Measurements from ENCODE around the gene PLB1. TPM values are rescaled to one million over a fixed set of nuclear protein-coding genes. Genes with fewer than 3 reads are reported as not detected.

Gene PLB1
- polyA plus RNA-seq, 1 experiment = 1.4 TPM

- no peaks in the 10 kb centered on the region for H3K27me3 ChIP-seq (ENCODE audit: control insufficient read depth, insufficient read depth, low read length)
- H3K27ac ChIP-seq (ENCODE audit: low read depth, low read length) = no peak overlapping the region
- no peak overlapping the region for H3K4me3 ChIP-seq (ENCODE audit: low read depth, low read length)
- ChIA-PET POLR2A (interaction anchor here (1.0 kb wide), 1 partner anchor 50 kb away, joined by 3 read pairs; no protein-coding TSS in a partner anchor), CTCF (interaction anchor here (0.7 to 2.6 kb wide), 8 partner anchors 35 to 768 kb away, joined by 3 to 14 read pairs (median 4); no protein-coding TSS in a partner anchor)
- DNase-seq (ENCODE audit: low read depth, low spot score) = no peak
- no peak for TF ChIP-seq CTCF (IDR thresholded peaks at IDR 0.05; ENCODE audit: low read depth, low read length)
- no peaks in the 10 kb centered on the region; the same call in 1 of the 2 replicates for H3K9me3 ChIP-seq (ENCODE audit: control insufficient read depth, insufficient read depth, low read length)
These were observed 43.9 kb upstream of the PLB1 start for GRCh38 chr2:28451793-28452533.

GRCh38 chr2:28452534-28453081 lies 43.3 kb upstream of the PLB1 start:
- DNase-seq (ENCODE audit: low read depth, low spot score) = no peak
- TF ChIP-seq CTCF (IDR thresholded peaks at IDR 0.05; ENCODE audit: low read depth, low read length) = peak; percentile 90
- Histone ChIP-seq H3K9me3 (ENCODE audit: control insufficient read depth, insufficient read depth, low read length) (no peaks in the 10 kb centered on the region; the same call in 1 of the 2 replicates), H3K4me3 (ENCODE audit: low read depth, low read length) (no peak overlapping the region), H3K27me3 (ENCODE audit: control insufficient read depth, insufficient read depth, low read length) (no peaks in the 10 kb centered on the region), H3K27ac (ENCODE audit: low read depth, low read length) (no peak overlapping the region)
- ChIA-PET POLR2A (interaction anchor here (0.6 to 1.0 kb wide), 2 partner anchors 51 to 228 kb away, joined by 3 to 5 read pairs; no protein-coding TSS in a partner anchor), CTCF (interaction anchor here (0.7 to 2.6 kb wide), 12 partner anchors 8 to 769 kb away, joined by 3 to 14 read pairs (median 4); no protein-coding TSS in a partner anchor)

GRCh38 chr2:28453396-28453795 lies 42.5 kb upstream of the PLB1 start:
- TF ChIP-seq CTCF (IDR thresholded peaks at IDR 0.05; ENCODE audit: low read depth, low read length) = no peak
- no peaks in the 10 kb centered on the region; the same call in 1 of the 2 replicates for H3K9me3 ChIP-seq (ENCODE audit: control insufficient read depth, insufficient read depth, low read length)
- DNase-seq (ENCODE audit: low read depth, low spot score) = no peak
- no peaks in the 10 kb centered on the region for H3K27me3 ChIP-seq (ENCODE audit: control insufficient read depth, insufficient read depth, low read length)
- no peak overlapping the region for H3K4me3 ChIP-seq (ENCODE audit: low read depth, low read length)
- POLR2A ChIA-PET = no interaction called here
- H3K27ac ChIP-seq (ENCODE audit: low read depth, low read length) = no peak overlapping the region
- CTCF ChIA-PET = interaction anchor here (0.7 to 2.6 kb wide), 9 partner anchors 9 to 770 kb away, joined by 3 to 14 read pairs (median 4); no protein-coding TSS in a partner anchor

GRCh38 chr2:28454016-28454930 lies 41.6 kb upstream of the PLB1 start:
- POLR2A ChIA-PET = no interaction called here
- Histone ChIP-seq H3K27me3 (ENCODE audit: control insufficient read depth, insufficient read depth, low read length) (no peaks in the 10 kb centered on the region), H3K27ac (ENCODE audit: low read depth, low read length) (no peak overlapping the region), H3K4me3 (ENCODE audit: low read depth, low read length) (no peak overlapping the region), H3K9me3 (ENCODE audit: control insufficient read depth, insufficient read depth, low read length) (no peaks in the 10 kb centered on the region; the same call in 1 of the 2 replicates)
- no peak for DNase-seq (ENCODE audit: low read depth, low spot score)
- CTCF ChIA-PET = interaction anchor here (1.9 to 2.6 kb wide), 2 partner anchors 750 to 770 kb away, joined by 13 to 14 read pairs; no protein-coding TSS in a partner anchor
- no peak for TF ChIP-seq CTCF (IDR thresholded peaks at IDR 0.05; ENCODE audit: low read depth, low read length)
